Measurements from ENCODE around the gene CACNA1C.

The CACNA1C gene

DNA sequence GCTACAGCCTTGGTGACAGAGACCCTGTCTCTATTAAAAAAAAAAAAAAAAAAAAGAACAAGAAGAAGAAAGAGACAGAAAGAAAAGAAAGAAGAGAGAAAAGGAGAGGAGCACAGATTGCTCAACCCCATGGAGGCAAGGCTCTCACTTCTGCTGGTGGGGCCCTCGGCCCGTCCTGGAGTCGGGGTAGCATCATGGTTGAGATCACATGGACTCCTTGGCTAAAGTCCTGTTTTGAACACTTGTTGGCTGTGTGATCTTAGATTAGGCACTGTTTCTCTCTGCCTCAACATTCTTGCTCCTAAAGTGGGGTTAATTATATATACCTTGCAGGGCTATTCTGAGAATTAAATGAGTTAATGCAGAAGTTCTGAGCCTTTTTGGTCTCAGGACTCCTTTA, 207.7 kb downstream of the CACNA1C start:
- DNase-seq, result no peak

DNA sequence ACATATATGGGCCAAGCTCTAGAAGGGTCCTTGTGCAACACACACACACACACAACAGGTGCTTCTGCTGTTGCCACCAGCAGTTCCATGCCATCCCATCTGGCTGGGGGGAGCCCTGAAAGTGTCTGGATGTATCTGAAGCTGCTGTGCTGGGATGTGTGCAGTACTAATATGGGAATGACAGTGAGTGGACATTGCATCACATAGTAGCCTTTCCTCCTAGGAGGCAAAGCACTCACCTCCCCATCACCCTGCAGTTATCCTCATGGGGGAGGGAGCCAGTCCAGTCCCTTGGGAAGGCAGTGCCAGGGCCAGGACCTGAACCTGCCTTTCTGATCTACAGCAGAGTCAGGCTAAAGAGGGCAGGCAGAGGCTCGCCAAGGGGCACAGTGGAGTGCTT, 208.9 kb downstream of the CACNA1C start:
- DNase-seq, result no peak

DNA sequence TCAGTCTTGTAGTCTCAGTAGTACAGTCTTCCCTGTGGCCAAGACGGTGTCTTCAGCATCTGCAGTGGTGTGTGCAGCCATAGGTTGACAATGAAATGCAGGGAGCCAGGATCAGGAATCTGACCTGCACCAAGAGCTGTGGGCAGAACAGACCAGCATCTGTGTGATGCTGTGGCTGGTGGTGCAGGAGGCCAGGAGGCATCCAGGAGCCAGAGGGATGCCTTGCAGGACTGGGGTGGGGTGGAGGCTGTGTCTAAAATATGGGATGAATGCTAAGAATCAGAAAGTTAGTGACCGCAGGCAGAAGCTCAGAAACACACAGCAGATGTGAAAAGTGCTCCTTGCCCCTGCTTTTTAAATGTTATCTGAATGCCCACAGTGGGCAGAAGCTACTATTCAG, 209.7 kb downstream of the CACNA1C start:
- no peak for DNase-seq

DNA sequence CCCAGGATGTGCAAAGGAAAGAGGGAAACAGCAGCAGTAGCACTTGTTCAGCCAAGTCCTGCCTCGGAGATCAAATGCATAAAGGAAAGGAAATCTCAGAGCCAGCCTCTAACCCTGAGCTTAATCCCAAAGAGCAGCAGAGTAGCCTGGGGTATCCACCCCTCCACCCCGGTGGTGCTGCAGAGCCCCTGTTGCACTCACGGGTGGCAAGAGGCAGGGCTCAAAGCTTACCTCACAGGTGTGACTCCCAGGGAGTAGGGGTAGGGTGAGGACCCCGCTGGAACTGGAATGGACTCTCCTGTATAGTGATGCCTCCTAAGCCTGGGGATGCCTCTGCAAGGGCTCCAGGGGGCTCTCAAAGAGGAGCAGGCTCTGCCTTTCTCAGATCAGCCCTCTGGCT, 211.1 kb downstream of the CACNA1C start:
- DNase-seq, result no peak

DNA sequence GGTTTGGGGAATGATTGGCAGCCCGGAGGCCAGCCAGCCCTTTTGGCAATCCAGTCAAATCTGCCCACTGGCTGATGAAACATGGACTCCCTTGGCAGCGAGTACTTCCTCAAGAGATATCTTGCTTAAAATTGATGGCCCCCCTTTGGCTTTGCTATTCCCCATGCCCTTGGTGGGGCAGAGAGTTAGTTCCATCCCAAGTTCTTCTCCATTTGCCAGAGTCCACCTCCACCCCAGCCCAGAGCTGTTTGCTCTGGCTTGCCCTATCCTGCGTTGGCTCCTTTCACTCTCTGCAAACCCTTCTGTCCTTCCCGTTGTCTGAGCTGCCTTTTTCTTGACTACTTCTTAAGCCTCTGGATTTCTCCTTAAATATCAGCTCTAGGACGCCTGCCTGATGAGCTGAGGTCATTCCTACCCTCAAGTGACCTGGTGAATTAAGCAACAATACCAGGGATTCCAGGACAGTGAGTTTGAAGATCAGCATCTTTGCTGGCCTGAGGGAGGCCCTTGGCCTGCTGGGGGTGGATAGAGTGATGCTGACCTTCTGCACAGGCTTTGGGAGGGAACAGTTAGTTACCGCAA, 212.0 kb downstream of the CACNA1C start:
- no peak for DNase-seq

DNA sequence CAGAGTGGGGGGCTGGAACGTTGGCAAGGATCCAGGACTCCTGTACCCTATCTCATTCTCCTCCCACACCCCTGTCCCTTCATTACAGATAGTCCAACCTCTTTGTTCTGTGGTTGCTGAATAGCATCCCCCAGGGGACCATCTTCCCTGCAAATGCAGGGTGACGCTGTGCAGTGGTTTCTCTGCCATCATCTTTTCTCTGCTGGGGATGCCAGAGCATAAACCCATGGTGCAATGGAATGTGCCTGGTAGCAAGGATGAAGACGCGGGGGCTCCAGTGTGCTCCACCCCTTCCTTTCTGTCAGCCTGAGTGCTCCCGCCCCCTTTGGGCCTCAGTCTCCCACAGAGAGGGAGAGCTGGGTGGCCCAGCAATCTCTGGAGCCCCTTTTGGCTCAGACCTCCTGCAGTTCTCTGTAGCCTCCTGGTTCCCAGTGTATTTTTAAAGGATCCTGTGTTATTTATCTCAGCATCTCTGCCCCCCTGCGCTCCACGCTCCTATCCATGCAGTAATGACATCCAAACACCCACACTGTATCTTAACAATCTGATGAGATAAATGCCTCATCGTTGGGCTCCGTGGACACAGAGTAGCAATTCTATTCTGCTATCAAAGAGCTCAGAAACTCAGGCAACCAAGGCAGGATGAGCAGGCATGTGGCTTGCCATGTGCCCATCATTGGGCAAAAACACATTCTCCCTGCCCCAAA, 212.8 kb downstream of the CACNA1C start:
- no peak for DNase-seq

DNA sequence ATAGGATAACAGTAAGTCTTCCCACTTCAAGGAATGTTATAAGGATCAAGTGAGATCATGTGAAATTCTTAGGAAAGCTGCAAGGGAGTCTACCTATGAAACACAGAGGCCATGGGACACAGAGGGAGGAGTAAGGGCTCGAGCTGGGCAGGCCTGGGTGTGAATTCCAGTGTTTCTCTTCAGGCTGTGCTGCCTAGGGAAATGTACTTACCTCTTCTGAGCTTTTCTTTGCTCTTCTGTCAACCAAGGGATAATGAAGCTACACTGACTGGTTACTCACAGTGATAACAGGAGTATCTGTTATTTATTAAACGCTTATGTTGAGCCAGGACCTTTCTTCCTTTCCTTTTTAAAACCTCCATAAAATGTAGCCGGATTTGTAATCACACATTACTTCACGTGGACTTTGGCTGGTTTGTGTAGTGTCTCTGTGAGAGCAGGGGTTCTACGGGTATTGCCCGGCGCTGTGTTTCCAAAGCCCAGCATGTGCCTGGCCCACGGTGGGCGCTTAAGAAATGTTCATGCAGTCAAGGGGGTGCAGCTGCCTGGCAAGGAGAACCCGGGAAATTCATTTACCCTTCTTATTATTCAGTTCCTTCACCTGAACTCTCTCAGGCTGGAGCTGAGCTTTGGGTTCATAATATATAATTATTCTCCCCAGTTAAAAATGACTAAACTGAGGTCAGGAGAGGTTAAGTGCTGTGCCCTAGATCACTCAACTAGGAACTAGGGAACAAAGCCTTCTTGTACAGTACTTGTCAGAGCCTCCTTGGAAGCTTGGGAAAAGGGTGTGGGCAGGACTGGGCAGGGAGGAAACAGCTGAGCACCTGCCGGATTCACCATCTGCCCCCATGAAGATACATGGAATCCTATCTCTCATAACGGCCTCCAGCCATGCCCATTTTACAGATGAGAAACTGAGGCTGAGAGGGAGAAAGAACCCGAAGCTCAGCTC, 214.2 kb downstream of the CACNA1C start:
- no peak for DNase-seq

DNA sequence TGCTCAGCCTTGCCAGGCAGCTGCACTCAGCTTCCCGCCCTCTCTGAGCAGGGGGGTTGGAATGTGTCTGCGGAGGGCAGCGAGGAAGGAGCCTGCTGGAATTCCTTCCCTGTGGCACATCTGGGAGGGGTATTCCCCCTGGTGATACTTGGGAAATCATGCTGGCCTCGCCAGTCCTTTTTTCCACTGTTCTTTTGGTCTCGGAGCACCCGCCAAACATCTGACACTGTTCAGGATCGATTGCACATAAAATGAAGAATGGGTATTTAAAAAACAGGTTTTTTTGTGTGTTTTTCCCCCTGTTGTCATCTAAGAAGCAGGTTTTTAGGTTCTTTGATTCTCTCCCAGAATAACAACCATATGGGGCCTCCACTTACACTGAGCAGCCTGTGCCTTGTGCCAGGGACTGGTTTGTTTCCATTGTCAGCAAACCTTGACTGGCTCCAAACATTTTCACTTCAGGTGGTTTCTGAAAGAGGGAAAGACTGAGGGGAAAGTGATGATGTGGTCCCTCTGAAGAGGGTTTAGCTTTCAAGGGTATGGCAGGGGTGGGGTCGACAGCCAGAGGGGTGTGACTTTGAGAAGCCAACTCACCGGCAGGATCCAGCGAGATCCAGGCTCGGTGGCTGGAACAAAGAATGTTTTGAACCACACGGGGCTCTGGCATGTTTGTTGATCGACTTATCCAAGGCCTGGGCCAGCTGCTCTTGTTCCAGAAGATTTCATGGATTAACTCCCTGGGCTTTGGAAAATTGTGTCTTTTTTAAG, 215.1 kb downstream of the CACNA1C start:
- DNase-seq, result no peak

DNA sequence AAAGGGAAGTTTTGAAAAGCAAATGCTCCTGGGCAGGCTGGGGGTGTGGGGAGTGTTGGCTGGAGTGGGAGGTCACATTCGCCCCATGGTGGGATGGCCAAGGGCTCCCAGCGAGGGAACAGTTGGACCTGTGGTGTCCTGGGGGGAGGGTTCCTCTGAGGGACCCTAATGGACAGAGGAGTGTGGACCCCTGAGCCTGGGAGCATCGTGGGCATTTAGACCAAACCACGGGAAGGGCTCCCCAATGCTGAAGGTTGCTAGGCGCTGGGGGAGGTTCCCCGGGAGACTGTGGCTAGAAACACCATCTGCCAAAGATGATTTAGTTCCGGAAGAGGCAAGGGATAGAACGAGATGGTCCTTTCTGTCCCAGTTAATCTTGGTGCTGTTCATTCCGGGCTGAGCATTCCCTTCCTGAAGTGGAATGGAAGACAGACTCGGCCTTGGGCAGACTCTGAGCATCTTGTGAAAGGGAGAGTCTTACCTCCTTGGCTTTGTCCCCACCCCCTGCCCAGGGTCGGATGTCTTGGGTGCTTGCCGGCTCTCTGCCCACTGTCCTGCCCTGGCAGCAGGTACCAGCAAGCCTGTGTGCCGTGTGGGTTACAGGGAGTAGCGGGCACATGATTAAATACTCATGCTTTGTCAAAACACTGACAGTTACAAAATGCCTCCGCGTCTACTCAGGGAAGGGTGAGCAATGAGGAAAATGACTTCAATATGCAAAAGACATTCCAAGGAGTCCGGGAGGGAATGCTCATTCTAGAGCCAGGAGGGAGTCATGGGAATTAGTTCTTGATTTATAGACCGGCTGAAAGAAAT, 215.9 kb downstream of the CACNA1C start:
- no peak for DNase-seq

DNA sequence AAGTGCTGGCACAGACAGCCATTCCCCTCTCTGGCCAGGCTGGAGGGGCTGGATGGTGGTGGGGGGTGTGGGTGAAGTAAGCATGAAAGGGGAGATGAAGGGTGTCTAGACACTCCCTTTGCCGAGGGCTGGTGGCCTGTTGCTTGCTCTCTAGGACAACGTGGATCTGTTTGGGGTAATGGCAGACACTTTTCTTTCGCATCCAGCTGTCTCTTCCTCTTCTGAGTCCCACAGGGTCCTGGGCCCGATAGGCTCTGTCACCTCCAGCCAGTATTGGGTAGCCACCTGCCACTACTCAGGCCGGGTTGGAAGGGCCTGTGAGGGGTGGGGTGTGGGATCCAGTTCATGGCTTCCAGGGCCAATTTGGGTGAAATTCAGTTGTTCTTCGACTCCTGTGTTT, 218.1 kb downstream of the CACNA1C start:
- DNase-seq, result no peak

DNA sequence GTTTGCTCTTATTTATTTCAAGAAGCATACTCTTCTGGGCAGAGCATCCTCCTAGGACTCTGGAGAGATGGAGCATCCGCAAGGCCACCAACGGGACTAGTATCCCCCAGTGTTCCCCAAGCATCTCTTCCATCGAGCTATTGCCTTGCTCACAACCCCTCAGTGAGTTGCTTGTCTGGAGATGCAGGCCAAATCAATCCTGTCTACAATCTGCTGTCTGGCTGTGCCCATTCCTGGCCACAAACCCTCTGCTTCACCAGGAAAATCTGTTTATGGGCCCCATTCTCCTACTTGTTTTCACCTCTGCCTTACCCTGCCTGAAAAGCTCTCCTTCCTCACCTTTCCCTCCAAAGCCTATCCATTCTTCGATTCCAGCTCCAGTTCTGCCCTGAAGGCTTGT, 219.2 kb downstream of the CACNA1C start:
- no peak for DNase-seq

DNA sequence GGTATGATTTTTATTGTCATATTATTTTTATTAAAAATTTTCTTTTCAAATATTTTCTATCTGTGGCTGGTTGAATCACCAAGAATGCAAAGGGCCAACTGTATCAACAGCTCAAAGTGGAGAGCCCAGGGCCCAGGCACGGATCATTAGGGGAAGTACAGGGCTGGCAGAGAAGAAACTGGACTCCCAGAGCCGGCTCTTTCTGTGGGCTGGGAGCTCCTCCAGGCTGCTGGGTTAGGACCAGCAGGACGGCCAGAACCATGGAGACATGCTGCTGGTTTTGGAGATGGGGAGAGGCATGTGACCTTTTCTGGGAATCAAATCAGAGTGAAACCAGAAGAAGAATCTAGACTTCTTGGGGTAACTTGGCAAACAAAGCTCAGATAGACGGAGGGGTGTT, 220.5 kb downstream of the CACNA1C start:
- no peak for DNase-seq

DNA sequence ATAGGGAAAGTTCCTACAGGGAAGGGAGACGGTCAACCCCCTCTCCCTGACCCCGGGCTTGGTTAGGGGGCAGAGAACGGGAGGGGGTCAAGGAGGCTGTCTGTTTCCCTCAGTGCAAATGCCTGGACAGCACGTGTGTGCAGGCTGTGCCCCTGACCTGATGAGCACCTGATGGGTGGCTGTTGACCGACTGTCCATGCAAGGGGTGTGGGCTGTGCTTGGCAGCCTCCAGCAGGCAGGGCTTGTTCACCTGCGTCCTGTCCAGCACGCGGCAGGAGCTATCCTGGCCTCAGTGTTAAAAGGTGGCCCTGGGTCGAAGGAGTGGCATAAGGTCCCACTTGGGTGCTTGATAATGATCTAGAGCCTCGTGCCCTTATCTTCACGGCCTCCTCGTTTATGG, 221.0 kb downstream of the CACNA1C start:
- DNase-seq, result no peak

DNA sequence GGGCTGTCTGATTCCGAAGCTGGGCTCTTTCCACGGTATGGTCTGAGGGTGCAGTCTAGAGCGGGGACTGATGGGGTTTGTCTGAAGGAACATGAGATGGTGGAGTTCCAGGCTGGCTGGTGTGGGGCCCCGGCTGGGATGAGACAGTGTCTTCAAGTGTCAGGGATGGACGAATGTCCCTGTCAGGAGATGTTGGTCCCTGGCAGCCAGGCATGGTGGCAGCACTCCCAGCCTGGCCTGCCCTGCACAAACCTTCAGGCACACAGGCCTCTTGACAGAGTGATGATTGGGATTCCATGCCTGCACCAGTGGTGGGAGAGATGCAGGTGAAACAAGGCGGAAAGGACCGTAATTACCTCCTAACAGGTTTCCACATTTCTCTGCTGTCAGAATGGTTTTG, 221.9 kb downstream of the CACNA1C start:
- no peak for DNase-seq

DNA sequence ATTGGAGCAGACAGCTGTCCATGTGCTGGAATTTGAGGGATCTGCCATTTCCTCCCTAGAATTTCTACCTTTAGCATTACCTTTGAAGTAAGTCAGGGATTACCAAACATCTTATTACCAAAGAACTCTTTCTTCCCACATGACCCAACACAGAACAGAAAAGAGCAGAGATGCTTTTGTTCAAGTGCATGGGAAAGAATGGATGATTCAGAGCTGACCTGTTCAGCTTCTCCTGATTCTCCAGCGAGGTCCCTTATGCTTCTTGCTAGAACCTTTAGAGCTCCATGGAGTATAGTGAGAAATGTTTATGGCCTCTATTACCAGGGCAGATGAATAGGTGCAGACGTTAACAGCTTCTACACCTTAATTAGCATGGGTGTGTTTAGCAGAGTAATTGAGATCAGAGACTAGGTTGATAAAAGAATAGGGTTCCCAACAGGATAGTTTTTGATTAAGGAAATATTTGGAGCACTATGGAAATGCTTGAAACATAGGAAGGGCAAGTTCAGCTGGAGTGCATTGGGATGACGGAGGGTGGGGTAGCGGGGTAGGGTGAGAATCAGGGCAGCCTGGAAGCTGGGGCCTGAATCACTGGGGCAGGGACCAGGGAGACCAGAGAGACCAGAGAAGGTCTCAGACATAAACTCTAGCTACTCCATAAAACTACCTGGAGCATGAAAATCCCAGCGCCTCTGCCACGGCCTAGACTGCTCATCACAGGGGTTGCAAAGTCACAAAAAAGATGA, 223.7 kb downstream of the CACNA1C start:
- no peak for DNase-seq

DNA sequence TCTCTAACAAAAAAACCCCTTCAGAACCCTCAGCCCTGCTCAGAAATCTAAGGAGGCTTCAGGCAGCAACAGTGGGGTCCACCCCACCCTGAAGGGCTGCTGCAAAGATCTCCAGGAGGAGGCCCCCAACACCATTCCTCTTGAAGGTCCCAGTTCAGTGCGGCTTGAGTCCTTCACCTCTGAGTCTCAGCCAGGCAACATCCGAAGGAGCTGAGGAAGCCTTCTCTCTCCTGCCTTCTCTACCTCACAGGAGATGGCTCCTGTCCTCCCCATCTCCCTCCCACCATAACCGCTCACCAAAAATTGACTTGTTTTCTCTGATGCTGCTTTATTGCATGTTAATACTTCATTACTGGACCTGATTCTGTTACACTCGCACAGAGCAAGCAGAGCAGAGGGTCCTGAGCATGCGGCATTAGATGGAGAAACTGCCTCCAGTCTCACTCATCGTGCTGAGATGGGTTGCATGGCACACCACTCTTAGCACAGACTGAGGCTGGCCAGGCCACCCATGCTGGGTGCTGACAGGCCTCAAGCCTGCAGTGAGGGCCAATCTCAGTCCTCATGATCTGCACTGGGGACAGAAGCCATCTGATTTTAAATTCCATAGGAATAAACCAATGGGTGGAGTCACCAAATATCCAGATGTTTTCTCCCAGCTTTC, 224.8 kb downstream of the CACNA1C start:
- DNase-seq, result no peak

DNA sequence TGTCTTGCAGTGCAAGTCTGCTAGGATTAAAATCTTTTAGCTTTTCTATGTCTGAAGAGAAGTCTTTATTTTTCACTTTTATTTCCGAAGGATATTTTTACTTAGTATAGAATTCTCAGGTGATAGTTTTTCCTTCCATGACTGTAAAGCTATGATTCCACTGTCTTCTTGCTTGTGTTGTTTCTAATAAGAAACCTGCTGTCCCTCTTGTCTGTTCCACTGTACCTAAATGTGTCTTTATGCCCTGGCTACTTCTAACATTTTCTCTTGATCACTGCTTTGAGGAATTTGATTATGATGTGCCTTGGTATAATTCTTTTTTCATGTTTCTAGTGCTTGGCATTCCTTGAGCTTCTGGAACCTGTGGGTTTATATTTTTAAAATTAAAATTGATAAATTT, 228.7 kb downstream of the CACNA1C start:
- DNase-seq, result no peak

DNA sequence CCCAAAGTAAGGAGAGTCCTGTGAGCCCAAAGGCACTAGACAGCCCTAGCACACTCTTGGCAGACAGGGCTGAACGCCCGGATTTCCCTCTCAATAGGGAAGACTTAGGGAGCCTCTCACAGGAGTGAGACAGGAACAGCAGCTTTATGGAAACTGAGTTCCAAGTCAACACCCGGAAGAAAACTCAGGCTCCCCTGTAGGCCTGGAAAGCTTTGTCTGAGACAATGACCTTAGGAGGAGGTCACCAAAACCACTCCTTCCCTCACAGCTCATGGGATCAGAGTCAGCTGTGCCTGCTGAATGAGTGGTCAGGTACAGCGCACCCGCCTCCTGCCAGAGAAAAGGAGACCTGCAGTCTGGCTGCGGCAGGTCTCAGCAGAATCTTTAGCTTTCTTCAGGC, 229.5 kb downstream of the CACNA1C start:
- DNase-seq, result no peak

DNA sequence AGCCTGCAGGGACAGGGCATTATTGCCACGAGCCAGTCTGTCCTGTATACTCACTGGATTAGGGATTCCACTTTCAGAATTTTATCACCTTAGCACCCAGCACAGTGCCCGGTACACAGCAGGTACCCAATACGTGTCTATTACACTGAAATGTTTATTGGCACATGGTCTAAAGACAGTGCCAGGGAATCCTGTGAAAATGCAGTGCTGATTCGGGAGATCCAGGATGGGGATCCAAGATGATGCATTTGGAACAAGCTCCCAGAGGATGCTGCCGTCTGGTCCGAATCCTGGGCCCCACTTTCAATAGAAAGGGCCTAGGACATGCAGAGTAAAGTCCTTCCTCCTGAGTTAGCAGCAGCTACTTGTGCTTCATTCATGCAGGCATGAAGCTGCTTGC, 230.7 kb downstream of the CACNA1C start:
- DNase-seq, result no peak

DNA sequence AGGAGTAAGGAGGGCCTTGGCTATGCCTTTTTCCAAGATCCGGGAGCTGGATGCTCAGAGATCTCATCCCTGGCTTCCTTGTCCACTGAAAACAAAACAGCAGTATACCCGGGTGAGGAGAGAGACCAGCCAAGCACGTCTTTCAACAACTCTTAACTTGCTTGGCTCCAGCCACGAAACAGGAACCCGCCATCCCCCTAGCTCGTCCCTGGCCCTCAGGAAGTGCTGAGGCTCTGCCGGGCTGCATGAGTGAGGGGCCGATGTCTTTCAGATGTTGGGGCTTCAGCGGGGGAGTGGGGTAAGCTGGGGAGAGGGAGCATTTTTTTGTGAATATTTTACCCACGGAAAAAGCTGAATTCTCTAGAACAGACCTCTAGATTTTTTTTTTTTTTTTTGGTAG, 231.1 kb downstream of the CACNA1C start:
- peak; percentile 31 to 59 for DNase-seq

DNA sequence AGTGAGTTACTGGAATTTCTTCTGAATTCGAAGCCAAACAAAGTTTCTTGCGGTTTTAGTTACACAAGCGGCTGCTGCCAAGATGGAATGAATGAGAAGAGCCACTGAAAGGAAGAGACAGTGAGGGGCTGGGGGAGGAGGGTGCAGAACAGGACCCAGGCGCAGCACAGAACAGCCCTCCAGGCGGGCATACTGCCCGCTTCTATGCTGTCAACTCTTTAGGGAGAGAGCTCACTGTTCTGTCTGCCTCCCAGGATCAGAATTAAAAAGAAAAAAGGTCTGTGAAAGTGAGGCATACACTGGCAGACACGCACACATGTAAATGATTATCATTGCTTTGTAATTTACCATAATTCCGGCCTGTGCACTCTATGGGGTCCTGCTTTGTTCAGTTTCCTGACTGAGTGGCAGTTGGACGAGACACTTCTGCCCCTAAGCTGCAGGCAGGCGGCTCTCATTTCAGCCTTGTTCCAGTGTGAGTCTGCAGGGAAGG, 231.6 kb downstream of the CACNA1C start:
- DNase-seq, result peak; percentile 41 to 59
